ENCODE data around the gene LAMA5.

Gene LAMA5

DNA sequence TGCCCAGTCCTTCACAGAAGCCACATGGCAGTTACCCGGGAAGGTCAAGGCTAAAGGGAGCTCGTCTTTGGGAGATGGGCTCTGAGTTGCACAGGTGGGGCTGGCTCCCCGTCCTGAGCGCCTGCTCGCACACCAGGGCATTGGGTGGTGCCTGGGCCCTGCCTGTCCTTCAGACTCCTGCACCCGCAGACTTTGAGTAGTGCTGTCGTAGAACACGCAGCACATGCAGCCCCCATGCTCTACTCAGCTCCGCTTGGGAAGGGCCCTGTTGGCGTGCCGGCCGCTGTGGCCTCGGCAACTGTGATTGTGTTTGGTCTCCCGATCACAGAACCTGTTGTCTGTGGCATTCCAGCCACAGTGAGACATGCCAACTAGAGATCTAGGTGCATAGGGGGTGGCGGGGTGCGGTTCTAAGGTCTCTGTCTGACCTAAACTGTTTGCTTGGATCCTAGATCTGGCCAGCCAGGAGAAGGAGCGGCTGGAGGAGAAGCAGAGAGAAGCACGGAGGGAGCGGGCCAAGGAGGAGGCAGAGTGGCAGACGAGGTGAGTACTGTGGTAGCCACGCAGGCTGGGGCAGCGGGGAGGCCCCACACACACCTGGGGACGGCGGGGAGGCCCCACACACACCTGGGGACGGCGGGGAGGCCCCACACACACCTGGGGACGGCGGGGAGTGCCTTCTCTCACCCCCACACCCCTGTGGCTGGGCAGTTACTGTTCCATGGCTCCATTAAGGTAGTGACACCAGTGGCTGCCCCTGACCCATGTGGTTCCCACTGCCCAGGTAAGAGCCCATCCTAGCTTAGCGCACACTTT lies 75.7 kb downstream of the LAMA5 start:
- no peak for DNase-seq (ENCODE audit: insufficient read length, low spot score)
- no peak for TF ChIP-seq POLR2A (IDR thresholded peaks at IDR 0.05; ENCODE audit: low read depth, low read length)
- FAIRE-seq, result no peak

DNA sequence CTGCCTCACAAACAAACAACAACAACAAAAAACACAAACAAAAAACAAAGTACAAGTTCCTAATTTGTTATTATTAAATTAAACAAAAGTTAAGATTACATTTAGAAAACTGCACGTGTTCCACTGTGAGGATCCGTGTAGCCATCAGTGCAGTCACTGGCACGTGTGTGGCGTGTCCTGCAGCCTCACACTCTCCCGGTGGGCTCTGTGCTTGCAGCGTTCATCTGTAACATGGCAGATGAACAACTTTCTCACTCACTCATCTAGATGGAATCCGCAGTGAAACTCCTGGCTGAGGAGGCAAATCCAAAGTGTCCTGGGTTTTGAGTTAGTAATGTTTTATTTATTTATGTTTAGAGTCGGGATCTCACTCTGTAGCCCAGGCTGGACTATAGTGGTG lies 77.2 kb downstream of the LAMA5 start:
- DNase-seq (ENCODE audit: insufficient read length, low spot score), result no peak
- FAIRE-seq, result no peak
- TF ChIP-seq POLR2A (IDR thresholded peaks at IDR 0.05; ENCODE audit: low read depth, low read length), result no peak

DNA sequence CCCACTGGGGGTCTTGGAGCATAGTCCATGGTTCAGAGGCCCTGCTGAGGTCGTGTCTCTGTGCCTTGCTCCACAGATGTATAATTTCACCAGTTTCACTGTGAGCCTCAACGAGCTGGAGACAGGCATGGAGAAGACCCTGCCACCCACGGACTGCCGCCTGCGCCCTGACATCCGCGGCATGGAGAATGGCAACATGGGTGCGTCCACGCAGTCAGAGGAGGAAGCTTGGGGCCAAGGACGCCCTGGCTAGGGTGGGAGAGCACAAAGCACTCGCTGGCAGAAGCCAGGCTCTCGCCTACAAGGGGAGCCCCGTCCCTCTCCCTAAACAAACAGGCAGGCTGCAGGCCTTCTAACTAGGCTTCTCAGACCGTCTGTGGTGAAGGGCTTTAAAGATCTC lies 78.0 kb downstream of the LAMA5 start:
- no peak for TF ChIP-seq POLR2A (IDR thresholded peaks at IDR 0.05; ENCODE audit: low read depth, low read length)
- DNase-seq (ENCODE audit: insufficient read length, low spot score) (no peak), FAIRE-seq (no peak)

DNA sequence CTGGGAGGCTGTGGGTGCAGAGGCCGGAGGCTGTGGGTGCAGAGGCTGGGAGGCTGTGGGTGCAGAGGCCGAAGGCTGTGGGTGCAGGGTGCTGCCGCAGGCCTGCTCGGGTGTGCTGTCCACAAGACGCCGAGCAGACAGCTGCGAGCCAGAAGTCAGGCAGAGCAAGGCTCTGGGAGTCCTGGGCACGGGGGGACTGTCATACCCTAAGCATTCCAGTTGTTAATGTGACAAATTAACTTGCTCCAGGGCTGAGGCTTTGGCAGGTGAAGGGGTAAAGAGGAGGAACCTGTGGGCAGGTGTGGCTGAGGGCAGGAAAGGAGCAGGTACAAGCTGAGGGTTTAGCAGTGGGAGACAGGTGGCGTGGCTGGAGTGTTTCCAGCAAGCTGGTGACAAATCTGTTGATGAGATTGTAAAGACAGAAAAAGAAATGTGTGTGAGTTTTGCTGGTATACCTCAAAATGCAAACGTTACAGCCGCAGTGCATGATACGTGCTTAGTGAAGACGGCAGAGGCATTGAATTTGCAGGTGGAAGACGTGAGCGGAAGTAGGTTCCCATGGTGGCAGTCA lies 78.5 kb downstream of the LAMA5 start:
- no peak for FAIRE-seq
- TF ChIP-seq POLR2A (IDR thresholded peaks at IDR 0.05; ENCODE audit: low read depth, low read length), result no peak
- no peak for DNase-seq (ENCODE audit: insufficient read length, low spot score)

DNA sequence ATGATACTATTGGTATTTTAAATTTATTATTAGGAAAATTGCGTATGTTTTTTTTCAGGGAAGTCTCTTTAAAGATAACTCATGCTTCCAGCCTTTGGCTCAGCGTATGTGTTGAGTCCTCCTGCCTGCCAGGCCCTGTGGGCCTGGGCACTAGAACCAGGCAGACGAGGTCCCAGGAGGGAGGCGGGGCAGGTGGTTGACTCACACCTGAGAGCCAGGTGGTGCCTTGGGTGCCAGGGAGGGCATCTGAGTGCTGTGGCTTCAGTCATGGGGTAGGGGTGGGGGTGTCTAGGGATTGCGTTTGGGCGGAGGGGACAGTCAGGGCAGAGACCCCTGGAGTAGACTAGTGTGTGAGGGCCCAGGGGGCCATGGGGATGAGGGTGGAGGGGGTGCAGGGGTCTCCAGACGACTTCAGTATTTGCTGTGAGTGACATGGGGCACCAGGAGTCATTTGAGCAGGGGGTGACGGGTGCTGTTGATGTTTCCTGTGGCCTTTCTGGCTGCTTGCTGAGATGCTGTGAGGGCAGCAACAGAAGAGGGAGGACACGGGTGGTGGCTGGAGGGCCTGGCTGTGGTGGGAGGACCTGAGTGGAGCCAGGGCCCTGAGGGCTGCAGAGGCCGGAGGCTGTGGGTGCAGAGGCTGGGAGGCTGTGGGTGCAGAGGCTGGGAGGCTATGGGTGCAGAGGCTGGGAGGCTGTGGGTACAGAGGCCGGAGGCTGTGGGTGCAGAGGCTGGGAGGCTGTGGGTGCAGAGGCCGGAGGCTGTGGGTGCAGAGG lies 79.2 kb downstream of the LAMA5 start:
- FAIRE-seq (no peak), DNase-seq (ENCODE audit: insufficient read length, low spot score) (no peak)
- TF ChIP-seq POLR2A (IDR thresholded peaks at IDR 0.05; ENCODE audit: low read depth, low read length), result no peak

DNA sequence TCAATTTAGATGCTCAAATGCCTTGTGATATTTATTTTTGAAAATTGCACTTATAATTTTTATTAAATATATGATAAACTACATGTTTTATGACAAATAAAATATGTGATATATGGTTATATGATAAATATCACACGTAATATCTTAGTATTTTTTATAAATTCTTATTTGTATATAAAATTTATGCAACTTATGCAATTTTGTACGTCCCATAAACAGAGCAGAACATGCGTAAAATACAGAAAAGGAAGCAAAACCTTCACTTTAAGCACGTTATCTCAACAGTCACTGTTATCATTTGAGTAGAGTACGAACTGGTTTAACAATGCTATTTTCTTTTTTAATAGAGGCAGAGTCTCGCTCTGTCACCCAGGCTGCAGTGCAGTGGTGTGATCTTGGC lies 80.0 kb downstream of the LAMA5 start:
- no peak for FAIRE-seq
- DNase-seq (ENCODE audit: insufficient read length, low spot score), result no peak

DNA sequence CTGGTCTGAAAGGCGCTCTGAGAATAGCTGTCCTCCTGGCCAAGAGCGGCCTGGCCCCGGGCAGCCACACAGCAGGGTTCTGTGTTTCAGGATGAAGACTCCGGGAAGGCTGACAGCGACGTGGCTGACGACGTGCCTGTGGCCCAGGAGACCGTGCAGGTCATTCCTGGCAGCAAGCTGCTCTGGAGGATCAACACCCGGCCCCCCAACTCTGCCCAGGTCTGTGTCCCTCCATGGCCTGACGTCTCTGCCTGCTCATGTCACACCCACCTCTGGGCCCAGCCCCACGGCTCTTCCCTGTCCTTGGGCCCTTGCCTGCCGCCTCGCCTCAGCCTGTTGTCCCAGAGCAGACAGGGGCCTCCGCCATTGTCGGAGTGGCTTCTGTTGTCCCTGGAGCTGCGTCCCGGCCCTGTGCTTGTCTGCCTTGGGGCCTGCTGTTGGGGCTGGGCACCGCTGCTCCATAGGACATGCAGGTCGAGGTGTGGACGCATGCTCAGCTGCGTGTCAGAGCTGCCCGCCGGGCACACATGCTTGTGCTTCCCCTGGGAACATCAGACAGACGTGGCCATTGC lies 80.5 kb downstream of the LAMA5 start:
- FAIRE-seq (no peak), DNase-seq (ENCODE audit: insufficient read length, low spot score) (no peak)
- no peak for TF ChIP-seq POLR2A (IDR thresholded peaks at IDR 0.05; ENCODE audit: low read depth, low read length)

More for the DNA sequence above, 80.0 kb downstream of the LAMA5 start:
- TF ChIP-seq POLR2A (IDR thresholded peaks at IDR 0.05; ENCODE audit: low read depth, low read length), result no peak

DNA sequence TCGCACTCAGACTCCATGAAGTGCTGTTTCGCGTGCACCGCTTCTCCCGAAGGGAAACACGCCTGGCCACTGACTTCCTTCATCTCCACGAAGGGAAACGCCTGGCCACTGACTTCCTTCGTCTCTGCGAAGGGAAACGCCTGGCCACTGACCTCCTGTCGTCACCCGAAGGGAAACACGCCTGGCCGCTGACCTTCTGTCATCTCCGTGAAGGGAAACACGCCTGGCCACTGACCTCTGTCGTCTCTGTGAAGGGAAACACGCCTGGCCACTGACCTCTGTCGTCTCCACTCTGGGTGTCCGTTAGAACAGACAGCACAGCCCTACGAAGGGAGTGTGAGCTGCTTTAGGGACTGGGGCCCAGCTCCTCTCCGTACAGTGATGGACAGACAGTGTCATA lies 81.4 kb downstream of the LAMA5 start:
- DNase-seq (ENCODE audit: insufficient read length, low spot score) (no peak), FAIRE-seq (no peak)
- no peak for TF ChIP-seq POLR2A (IDR thresholded peaks at IDR 0.05; ENCODE audit: low read depth, low read length)

DNA sequence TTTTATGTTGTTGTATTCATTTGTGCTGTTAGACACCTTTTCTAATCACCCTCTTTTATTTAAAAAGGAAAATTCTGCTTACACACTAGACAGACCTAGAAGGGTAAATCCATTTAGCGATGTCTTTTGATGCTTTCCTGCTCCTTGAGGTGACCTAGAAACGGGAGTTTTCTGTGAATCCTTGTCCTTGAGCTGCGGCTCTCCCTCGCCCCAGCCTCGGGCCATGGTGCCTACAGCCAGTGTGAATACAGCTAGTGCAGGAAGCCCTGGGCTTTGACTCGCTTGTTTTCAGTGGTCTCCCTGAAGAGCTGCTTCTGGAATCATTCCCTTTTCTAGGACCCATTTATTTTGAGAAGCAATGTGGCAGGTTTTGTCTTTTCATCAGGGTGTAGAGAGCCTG lies 82.0 kb downstream of the LAMA5 start:
- no peak for TF ChIP-seq POLR2A (IDR thresholded peaks at IDR 0.05; ENCODE audit: low read depth, low read length)
- FAIRE-seq (no peak), DNase-seq (ENCODE audit: insufficient read length, low spot score) (no peak)

DNA sequence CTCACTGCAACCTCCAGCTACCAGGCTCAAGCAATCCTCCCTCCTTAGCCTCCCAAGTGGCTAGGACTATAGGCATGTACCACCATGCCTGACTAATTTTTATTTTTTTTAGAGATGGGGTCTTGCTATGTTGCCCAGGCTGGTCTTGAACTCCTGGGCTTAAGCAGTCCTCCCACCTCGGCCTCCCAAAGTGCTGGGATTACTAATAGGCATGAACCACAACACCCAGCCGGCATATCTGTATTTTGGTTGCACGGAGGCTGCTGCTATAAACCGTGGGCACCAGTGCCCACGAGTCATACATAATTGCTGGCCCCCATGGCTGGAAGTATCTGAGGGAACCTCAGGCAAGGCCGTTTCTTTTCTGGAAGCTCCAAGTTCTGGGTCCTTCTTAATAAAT lies 82.7 kb downstream of the LAMA5 start:
- no peak for TF ChIP-seq POLR2A (IDR thresholded peaks at IDR 0.05; ENCODE audit: low read depth, low read length)
- DNase-seq (ENCODE audit: insufficient read length, low spot score) (no peak), FAIRE-seq (no peak)

DNA sequence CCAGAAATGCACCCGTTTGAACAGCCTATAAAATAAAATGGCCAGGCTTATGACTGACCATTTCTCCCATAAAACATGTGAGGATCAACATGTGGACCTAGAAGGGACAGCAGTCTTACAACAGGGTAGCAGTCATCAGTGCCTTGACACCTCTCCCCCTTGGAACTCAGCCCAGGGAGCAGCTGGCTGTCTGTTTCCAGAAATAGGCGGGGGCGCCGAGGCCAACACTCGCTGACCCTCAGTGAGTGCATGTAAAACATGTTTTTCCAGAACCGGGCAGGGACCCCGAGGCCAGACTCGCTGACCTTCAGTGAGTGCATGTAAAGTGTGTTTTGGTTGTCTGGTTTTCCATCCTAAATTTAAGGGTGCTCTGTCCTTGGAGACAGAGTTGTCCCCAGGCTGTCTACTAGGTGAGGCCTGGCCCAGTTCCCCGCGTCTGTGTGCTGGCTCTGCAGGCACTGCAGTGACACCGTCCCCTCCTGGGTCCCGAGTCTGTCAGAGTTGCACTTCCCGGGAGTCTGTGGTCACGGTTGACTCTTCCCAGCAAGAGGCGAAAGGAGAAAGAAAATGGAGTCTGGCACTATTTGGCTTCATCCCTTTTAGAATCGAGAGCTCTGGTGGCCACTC lies 84.1 kb downstream of the LAMA5 start:
- DNase-seq (ENCODE audit: insufficient read length, low spot score), result no peak
- TF ChIP-seq POLR2A (IDR thresholded peaks at IDR 0.05; ENCODE audit: low read depth, low read length), result no peak
- FAIRE-seq, result no peak

DNA sequence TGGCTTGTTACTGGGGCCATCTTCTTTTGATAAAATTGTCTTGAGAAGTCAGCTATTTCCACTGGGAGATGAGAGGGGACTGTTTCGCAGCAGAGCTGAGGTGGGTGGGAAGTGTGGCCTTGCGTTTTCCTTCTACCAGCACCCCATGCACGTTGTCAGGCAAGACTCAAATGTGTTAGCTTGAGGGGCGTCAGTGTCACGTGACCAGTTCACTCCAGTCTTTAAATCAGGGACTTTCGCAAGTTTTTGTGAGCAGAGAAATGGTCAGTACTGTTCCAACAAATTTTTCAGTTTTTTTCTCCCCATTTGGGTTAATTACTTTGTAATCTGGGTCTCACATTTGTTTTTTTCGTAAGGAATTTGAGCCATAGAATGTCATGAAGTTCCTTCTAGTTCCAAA lies 85.0 kb downstream of the LAMA5 start:
- TF ChIP-seq POLR2A (IDR thresholded peaks at IDR 0.05; ENCODE audit: low read depth, low read length), result no peak
- FAIRE-seq (no peak), DNase-seq (ENCODE audit: insufficient read length, low spot score) (no peak)

DNA sequence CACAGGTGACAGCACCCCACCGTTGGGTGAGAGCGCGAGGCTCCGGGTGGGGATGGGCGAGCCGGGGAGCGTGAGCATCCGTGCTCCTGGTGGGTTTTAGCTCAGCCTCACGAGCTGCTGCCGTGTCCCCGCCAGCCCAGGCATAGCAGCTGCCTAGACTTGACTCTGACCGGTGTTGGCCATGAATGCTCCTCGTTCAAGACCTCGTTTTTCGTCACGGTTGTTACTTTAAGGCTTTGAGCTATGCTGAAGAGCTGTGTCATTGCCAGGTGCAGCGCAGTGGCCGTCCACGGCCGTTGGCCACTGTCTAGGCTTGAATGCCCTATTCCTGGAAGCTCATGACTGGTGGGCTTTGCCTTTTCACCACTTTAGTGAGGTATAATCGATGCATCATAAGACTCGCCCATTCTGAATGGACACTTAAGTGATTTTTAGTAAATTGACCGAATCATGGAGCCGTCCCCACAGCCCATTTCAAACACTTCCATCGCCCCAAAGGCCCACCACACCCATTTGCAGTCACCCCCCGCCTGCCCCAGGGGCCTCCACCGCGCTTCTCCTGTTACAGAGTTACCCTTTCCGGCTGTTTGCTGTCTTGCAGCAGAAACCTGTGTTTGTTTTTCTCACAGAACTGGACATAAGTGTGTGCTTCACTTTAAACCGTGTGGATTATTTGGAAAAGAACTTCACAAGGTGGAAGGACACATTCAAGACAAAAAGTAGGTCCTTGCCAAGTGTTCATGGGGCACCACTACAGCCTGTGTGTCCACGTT lies 85.8 kb downstream of the LAMA5 start:
- FAIRE-seq (no peak), DNase-seq (ENCODE audit: insufficient read length, low spot score) (no peak)
- TF ChIP-seq POLR2A (IDR thresholded peaks at IDR 0.05; ENCODE audit: low read depth, low read length), result no peak
